CD8-positive, alpha-beta memory T cell (primary cell): ENCODE results near the gene HLA-DPB1. TPM values are rescaled to one million over a fixed set of nuclear protein-coding genes. Genes with fewer than 3 reads are reported as not detected.

ENCODE experiments used
- CTCF ChIA-PET: fragments of 350-600 bp; sonication (Branson Sonifier 250); formaldehyde crosslinking; loops from one replicate; lab custom pipeline; 2021; ENCODE audit warnings: antibody characterized with exemption; lab: Charles Lee
- POLR2A ChIA-PET: fragments of 350-600 bp; sonication (Branson Sonifier 250); formaldehyde crosslinking; loops from one replicate; lab custom pipeline; 2021; ENCODE audit warnings: antibody characterized with exemption; lab: Charles Lee
- DNase-seq, 5 donors: peaks; one replicate each; pipeline versions ENCODE4 v3.0.0 to v3.0.0-alpha.2; 2020 to 2022; ENCODE audit warnings: mixed read lengths in 1 of 5
- H3K27ac ChIP-seq: one replicate; pipeline ENCODE4 v1.7.0; 2013; ENCODE audit warnings: low read depth, mild to moderate bottlenecking, low read length, moderate library complexity
- H3K27me3 ChIP-seq: 2 replicates; pipeline ENCODE4 v1.7.0; 2013; ENCODE audit warnings: low read length, mild to moderate bottlenecking; ENCODE audit not compliant: insufficient read depth, poor library complexity, severe bottlenecking
- H3K36me3 ChIP-seq: 2 replicates; pipeline ENCODE4 v1.7.0; 2013; ENCODE audit warnings: mild to moderate bottlenecking, low read length, moderate library complexity; ENCODE audit not compliant: insufficient read depth
- H3K4me1 ChIP-seq: 2 replicates; pipeline ENCODE4 v1.7.0; 2013; ENCODE audit warnings: mild to moderate bottlenecking, low read length, moderate library complexity; ENCODE audit not compliant: insufficient read depth
- H3K4me3 ChIP-seq: 2 replicates; pipeline ENCODE4 v1.7.0; 2013; ENCODE audit warnings: mild to moderate bottlenecking, low read length
- H3K9me3 ChIP-seq: 2 replicates; pipeline ENCODE4 v1.7.0; 2013; ENCODE audit warnings: mild to moderate bottlenecking, low read length
- H3K27ac Mint-ChIP-seq, 8 donors: one replicate each; pipeline ENCODE4 v1.8.0; 2020 to 2021; ENCODE audit warnings: mixed read lengths in 8 of 8, mild to moderate bottlenecking in 6 of 8, inconsistent platforms in 3 of 8, moderate library complexity in 3 of 8
- H3K27me3 Mint-ChIP-seq, 2 donors: one replicate each; pipeline ENCODE4 v1.8.0; 2020 to 2021; ENCODE audit warnings: mixed read lengths in 2 of 2, mild to moderate bottlenecking in 1 of 2, moderate library complexity in 1 of 2
- H3K36me3 Mint-ChIP-seq, 3 donors: one replicate each; pipeline ENCODE4 v1.8.0; 2020 to 2021; ENCODE audit warnings: mixed read lengths in 3 of 3, inconsistent platforms in 1 of 3, mild to moderate bottlenecking in 1 of 3
- H3K4me1 Mint-ChIP-seq, 3 donors: one replicate each; pipeline ENCODE4 v1.8.0; 2020 to 2021; ENCODE audit warnings: mixed read lengths in 3 of 3, inconsistent platforms in 1 of 3, mild to moderate bottlenecking in 1 of 3
- H3K4me3 Mint-ChIP-seq, 7 donors: one replicate each; pipeline ENCODE4 v1.8.0; 2020 to 2021; ENCODE audit warnings: mixed read lengths in 7 of 7, mild to moderate bottlenecking in 6 of 7, moderate library complexity in 4 of 7, inconsistent platforms in 2 of 7
- H3K9me3 Mint-ChIP-seq, 5 donors: one replicate each; pipeline ENCODE4 v1.8.0; 2020 to 2022; ENCODE audit warnings: mixed read lengths in 5 of 5, mild to moderate bottlenecking in 3 of 5, moderate library complexity in 2 of 5, inconsistent platforms in 1 of 5
- polyA plus RNA-seq: library from polyadenylated mRNA; unstranded; fragments of 300-500 nt; fragmentation: Illumina TruSeq; gene quantifications from one replicate; pipeline ENCODE4 v1.2.3, GENCODE V29; 2021
- total RNA-seq, 2 experiments: library from RNA; stranded (reverse); gene quantifications; one replicate each; pipeline ENCODE4 v1.2.3, GENCODE V29; 2021

HLA-DPB1 gene
- total and polyA plus RNA-seq, 3 experiments from 2014 or later: 20.8 to 178 (median 25.1) TPM

DNA sequence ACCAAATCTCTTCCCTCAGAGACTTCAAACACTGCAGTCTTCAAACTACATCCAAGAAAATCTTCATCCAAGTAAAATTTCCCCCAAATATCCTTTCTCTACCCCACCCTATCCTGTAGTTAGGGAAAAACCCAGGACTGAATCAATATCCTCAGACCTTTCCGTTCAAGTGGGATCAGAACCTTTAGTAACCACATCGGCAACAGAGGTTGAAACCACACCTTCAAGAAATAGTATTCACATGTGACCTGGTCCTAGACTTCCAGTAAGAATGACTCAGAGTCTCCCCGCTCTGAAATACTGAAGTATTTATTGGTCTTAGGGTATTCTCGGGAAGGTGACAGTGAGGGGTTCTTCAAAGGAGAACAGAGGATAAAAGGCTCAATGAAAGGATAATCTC, 11.1 kb upstream of the HLA-DPB1 start:
- no peak overlapping the region for H3K27ac Mint-ChIP-seq
- Histone ChIP-seq H3K4me1 (no peaks in the 10 kb centered on the region), H3K4me3 (no peak overlapping the region), H3K9me3 (no peaks in the 10 kb centered on the region), H3K36me3 (peaks cover 9% of the 10 kb centered on the region), H3K27ac (no peak overlapping the region), H3K27me3 (no peaks in the 10 kb centered on the region)
- peaks cover under 1 to 11% (median 8%) of the 10 kb centered on the region in 3 donors for H3K4me1 Mint-ChIP-seq
- CTCF ChIA-PET: no interaction called here
- no peak overlapping the region for H3K4me3 Mint-ChIP-seq
- H3K9me3 Mint-ChIP-seq: peaks cover 0 to 15% (median 0%) of the 10 kb centered on the region in 5 donors
- POLR2A ChIA-PET: interaction anchor here (1.8 kb wide), 1 partner anchor 9 kb away, joined by 5 read pairs; the partner anchor contains the start of gene HLA-DPA1
- peaks cover 0 to 2% of the 10 kb centered on the region in 2 donors for H3K27me3 Mint-ChIP-seq
- H3K36me3 Mint-ChIP-seq: peaks cover 34 to 53% (median 40%) of the 10 kb centered on the region in 3 donors
- no peak for DNase-seq

DNA sequence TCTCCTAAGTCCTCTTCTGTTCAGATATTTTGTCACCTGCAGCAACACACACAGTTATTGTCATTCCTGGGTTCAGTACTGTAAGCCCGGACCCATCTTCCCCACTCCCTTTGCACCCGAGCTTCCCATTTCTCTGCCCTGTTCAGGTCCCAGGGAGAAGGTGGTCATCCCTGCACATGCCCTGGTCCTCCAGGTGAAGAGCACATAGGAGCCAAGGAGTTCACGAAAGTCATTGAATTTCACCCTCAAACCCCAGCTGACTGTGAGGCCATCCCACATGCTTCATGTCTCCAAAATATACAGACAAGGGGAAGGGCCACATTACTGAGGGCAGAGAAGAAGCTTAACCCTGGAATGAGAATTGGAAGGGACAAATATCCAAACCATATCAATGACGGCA, 10.5 kb upstream of the HLA-DPB1 start:
- peaks cover 9% of the 10 kb centered on the region for H3K36me3 ChIP-seq
- POLR2A ChIA-PET: interaction anchor here (1.8 kb wide), 1 partner anchor 8 kb away, joined by 5 read pairs; the partner anchor contains the start of gene HLA-DPA1
- no peaks in the 10 kb centered on the region for H3K27me3 ChIP-seq
- CTCF ChIA-PET: no interaction called here
- peaks cover 0 to 2% of the 10 kb centered on the region in 2 donors for H3K27me3 Mint-ChIP-seq
- peaks cover 4 to 17% (median 14%) of the 10 kb centered on the region in 3 donors for H3K4me1 Mint-ChIP-seq
- H3K27ac Mint-ChIP-seq: peak overlapping the region in 1 of 8 donors; percentile 58
- no peak overlapping the region for H3K27ac ChIP-seq
- peaks cover 34 to 57% (median 40%) of the 10 kb centered on the region in 3 donors for H3K36me3 Mint-ChIP-seq
- H3K9me3 ChIP-seq: no peaks in the 10 kb centered on the region
- H3K4me3 Mint-ChIP-seq: no peak overlapping the region
- no peaks in the 10 kb centered on the region for H3K4me1 ChIP-seq
- peaks cover 0 to 15% (median 0%) of the 10 kb centered on the region in 5 donors for H3K9me3 Mint-ChIP-seq
- no peak overlapping the region for H3K4me3 ChIP-seq
- DNase-seq: no peak

DNA sequence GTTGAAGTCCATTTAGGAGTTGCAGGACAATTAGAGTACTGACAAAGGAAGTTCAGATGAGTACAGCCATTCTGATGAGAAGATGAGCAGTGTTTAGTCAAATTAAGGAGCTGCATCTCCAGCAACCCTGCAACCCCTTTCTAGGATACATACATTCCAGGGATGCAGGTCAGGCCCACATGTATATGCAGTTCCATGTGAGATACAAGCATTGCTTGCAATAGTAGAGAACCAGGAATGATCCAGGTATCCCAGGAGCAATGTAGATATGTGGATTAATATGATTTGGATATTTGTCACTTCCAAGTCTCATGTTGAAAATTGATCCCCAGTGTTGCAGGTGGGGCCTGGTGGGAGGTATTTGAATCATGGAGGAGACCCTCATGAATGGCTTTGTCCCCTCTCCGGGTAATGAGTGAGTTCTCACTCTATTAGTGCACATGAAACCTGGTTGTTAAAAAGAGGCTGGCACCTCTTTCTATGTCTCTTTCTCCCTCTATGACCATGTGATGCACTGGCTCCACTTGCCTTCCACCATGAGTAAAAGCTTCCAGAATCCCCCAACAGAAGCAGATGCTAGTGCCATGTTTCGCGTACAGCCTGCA, 8.8 kb upstream of the HLA-DPB1 start:
- H3K4me1 ChIP-seq: peaks cover 11% of the 10 kb centered on the region
- H3K4me1 Mint-ChIP-seq: peaks cover 19 to 31% (median 31%) of the 10 kb centered on the region in 3 donors
- H3K27ac ChIP-seq: no peak overlapping the region
- peak overlapping the region in 2 of 8 donors; percentile 14 to 69 for H3K27ac Mint-ChIP-seq
- ChIA-PET CTCF (no interaction called here), POLR2A (no interaction called here)
- H3K9me3 ChIP-seq: no peaks in the 10 kb centered on the region
- H3K27me3 Mint-ChIP-seq: peaks cover 0 to 1% of the 10 kb centered on the region in 2 donors
- peaks cover 34 to 57% (median 40%) of the 10 kb centered on the region in 3 donors for H3K36me3 Mint-ChIP-seq
- peaks cover 9% of the 10 kb centered on the region for H3K36me3 ChIP-seq
- no peak for DNase-seq
- no peak overlapping the region for H3K4me3 Mint-ChIP-seq
- H3K9me3 Mint-ChIP-seq: peaks cover 0 to 15% (median 0%) of the 10 kb centered on the region in 5 donors
- H3K27me3 ChIP-seq: no peaks in the 10 kb centered on the region
- no peak overlapping the region for H3K4me3 ChIP-seq

DNA sequence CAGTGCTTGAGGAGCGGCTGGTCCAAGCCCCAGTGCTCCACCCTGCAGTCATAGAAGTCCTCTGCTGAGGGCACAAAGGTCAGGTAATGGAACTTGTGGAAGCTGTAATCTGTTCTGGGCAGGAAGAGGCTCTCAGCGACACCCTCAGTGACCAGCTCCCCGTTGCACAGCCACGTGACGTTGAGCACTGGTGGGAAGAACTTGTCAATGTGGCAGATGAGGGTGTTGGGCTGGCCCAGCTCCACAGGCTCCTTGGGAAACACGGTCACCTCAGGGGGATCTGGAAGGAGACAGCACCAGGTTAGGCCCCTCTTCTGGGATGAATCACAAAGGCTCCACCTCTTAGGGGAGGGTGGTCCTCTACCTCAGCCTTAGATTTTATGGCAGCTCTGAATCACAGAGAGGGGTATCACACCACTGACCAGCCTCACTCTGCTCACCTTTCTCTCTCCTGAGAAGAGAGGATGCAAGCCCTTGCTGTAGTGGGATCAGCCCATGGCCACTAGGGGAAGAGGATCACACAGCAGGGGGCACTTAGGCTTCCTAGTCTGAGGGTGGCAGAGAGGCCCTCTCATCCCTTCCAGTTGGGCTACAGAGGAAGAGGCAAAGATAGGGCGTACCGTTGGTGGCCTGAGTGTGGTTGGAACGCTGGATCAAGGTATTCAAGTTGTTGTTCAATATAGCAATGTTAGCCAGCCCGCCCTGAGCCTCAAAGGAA, 6.6 kb upstream of the HLA-DPB1 start:
- Histone ChIP-seq H3K4me3 (no peak overlapping the region), H3K27me3 (no peaks in the 10 kb centered on the region), H3K9me3 (no peaks in the 10 kb centered on the region), H3K27ac (no peak overlapping the region), H3K4me1 (peaks cover 24% of the 10 kb centered on the region), H3K36me3 (peaks cover 9% of the 10 kb centered on the region)
- Mint-ChIP-seq H3K4me3 (no peak overlapping the region), H3K27me3 (peaks cover 0 to 1% of the 10 kb centered on the region in 2 donors), H3K27ac (peak overlapping the region in 1 of 8 donors; percentile 32), H3K9me3 (peaks cover 0 to 15% (median 0%) of the 10 kb centered on the region in 5 donors), H3K4me1 (peaks cover 35 to 51% (median 47%) of the 10 kb centered on the region in 3 donors), H3K36me3 (peaks cover 34 to 61% (median 40%) of the 10 kb centered on the region in 3 donors)
- no peak for DNase-seq
- CTCF ChIA-PET: no interaction called here
- POLR2A ChIA-PET: no interaction called here

DNA sequence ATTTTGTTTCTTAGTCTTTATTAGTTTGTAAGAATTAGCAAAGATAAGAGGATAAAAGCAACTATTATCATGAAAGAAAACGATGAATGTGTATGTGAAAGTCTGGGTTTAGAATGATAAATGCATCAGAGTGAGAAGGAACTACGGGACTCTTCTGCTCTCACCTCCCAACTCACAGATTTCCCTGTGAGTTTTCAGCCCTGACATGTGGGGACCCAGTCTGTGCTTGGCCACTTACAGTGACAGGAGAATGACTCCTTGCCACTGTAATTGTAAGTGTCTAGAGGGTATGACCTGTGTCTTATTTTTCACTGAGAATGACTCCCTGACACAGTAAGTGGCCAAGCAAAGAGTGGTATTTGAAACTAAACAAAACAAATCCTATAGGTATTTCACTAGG, 4.9 kb upstream of the HLA-DPB1 start:
- Histone ChIP-seq H3K9me3 (no peaks in the 10 kb centered on the region), H3K4me3 (no peak overlapping the region), H3K27me3 (no peaks in the 10 kb centered on the region), H3K4me1 (peaks cover 31% of the 10 kb centered on the region), H3K36me3 (peaks cover 9% of the 10 kb centered on the region), H3K27ac (no peak overlapping the region)
- H3K27ac Mint-ChIP-seq: peak overlapping the region in 4 of 8 donors; percentile 19 to 71 (median 54)
- no peak for DNase-seq
- H3K4me1 Mint-ChIP-seq: peaks cover 43 to 61% (median 60%) of the 10 kb centered on the region in 3 donors
- ChIA-PET POLR2A (no interaction called here), CTCF (no interaction called here)
- peaks cover 0 to 1% of the 10 kb centered on the region in 2 donors for H3K27me3 Mint-ChIP-seq
- H3K36me3 Mint-ChIP-seq: peaks cover 28 to 48% (median 29%) of the 10 kb centered on the region in 3 donors
- peak overlapping the region in 6 of 7 donors; percentile 86 to 100 (median 97) for H3K4me3 Mint-ChIP-seq
- H3K9me3 Mint-ChIP-seq: peaks cover 0 to 15% (median 0%) of the 10 kb centered on the region in 5 donors

DNA sequence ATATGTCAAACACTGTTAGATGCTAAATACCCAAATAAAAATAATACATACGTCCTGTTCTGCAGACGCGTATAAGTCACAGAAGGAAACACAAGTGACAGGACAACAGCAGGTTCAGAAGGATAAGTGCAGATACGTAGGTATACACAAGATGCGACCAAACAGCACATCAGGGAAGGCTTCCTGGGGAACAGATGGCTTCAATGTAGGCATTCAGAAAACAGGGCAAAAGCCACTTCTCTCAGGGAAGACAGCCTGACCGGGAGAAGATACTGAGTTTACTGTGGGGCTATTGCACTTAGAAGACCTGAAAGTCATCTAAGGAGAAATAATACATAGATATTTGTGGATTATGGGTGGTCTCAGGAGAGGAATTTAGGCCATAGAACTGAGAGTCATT, 4.2 kb upstream of the HLA-DPB1 start:
- Histone ChIP-seq H3K27me3 (no peaks in the 10 kb centered on the region), H3K27ac (no peak overlapping the region), H3K36me3 (peaks cover 9% of the 10 kb centered on the region), H3K9me3 (no peaks in the 10 kb centered on the region), H3K4me1 (peaks cover 31% of the 10 kb centered on the region), H3K4me3 (peak overlapping the region; percentile 73)
- POLR2A ChIA-PET: no interaction called here
- Mint-ChIP-seq H3K27ac (peak overlapping the region in 7 of 8 donors; percentile 1 to 100 (median 71)), H3K4me1 (peaks cover 44 to 66% (median 62%) of the 10 kb centered on the region in 3 donors), H3K9me3 (peaks cover 0 to 9% (median 0%) of the 10 kb centered on the region in 5 donors), H3K36me3 (peaks cover 22 to 46% (median 23%) of the 10 kb centered on the region in 3 donors), H3K27me3 (peaks cover 0 to 1% of the 10 kb centered on the region in 2 donors), H3K4me3 (peak overlapping the region; percentile 86 to 100 (median 96))
- CTCF ChIA-PET: no interaction called here
- DNase-seq: no peak

DNA sequence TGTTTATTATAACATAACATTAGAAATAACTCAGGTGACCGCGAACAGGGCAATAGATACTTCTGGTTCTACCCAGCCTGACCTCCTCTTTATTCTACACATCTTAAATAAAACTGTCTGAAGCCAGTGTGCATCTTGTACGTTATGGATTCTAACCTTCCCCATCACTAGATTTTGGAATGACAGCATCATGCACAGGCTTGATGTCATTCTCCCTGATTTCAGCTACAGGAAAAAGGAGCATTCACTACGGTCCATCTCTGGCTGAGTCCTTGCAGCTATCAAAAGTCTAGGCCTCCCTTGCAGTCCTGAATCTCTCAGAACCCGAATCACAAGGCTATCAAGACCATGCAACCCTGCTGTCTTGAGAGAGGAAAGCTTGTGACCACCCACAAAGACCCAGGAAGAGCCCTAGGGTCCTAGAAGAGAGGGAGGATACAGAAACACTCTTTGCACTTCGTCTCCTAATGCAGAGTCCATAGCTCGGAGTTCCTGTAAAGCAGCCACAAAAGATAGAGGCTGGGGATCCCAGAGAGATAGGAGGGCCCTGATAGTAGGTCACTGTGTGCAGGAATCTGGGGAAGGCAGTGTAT, 3.2 kb upstream of the HLA-DPB1 start:
- no peak overlapping the region for H3K27ac ChIP-seq
- Mint-ChIP-seq H3K27me3 (peaks cover 0 to 1% of the 10 kb centered on the region in 2 donors), H3K4me3 (peak overlapping the region; percentile 86 to 100 (median 96)), H3K4me1 (peaks cover 51 to 76% (median 72%) of the 10 kb centered on the region in 3 donors), H3K9me3 (no peaks in the 10 kb centered on the region), H3K27ac (peak overlapping the region in 7 of 8 donors; percentile 71 to 100 (median 96)), H3K36me3 (peaks cover 11 to 38% (median 12%) of the 10 kb centered on the region in 3 donors)
- peaks cover 9% of the 10 kb centered on the region for H3K36me3 ChIP-seq
- CTCF ChIA-PET: interaction anchor here (0.7 to 1.1 kb wide), 5 partner anchors 11 to 136 kb away, joined by 3 read pairs; partner anchors contain the start of gene RING1
- peaks cover 35% of the 10 kb centered on the region for H3K4me1 ChIP-seq
- POLR2A ChIA-PET: interaction anchor here (0.6 to 1.3 kb wide), 3 partner anchors 8 to 175 kb away, joined by 3 to 5 read pairs (median 3); no protein-coding TSS in a partner anchor
- H3K9me3 ChIP-seq: no peaks in the 10 kb centered on the region
- no peak for DNase-seq
- H3K27me3 ChIP-seq: no peaks in the 10 kb centered on the region
- H3K4me3 ChIP-seq: peak overlapping the region; percentile 73
